Stimulated activated CD4-positive, alpha-beta T cell treated with anti-CD3 and anti-CD28 coated beads, Interleukin-4, amount 100 ng/mL, for 48 hours (primary cell): ENCODE data around the gene GLCE.
"Not testable (repeated sequence)": the region's sequence is repeated elsewhere in the genome, so short reads cannot be mapped to it uniquely, and the experiment has no call there.

Experiments
- DNase-seq, 2 donors: peaks; one replicate each; pipeline ENCODE4 v3.0.0-alpha.2; 2020; ENCODE audit warnings: low read depth in 2 of 2

The GLCE gene

GRCh38 chr15:69298697-69299441 lies 138.4 kb downstream of the GLCE start, which contains the start of gene PAQR5:
Gene PAQR5, plus strand, starts transcription at chr15:69298912. Its CDS starts 61,169 bp downstream, at chr15:69360081.
- DNase-seq = peak in 1 of 2 donors; percentile 8

- DNase-seq = no peak
These were observed 139.0 kb downstream of the GLCE start for GRCh38 chr15:69299451-69299886.

GRCh38 chr15:69299943-69300588 lies 139.6 kb downstream of the GLCE start:
- DNase-seq = no peak

GRCh38 chr15:69301101-69301500 lies 140.7 kb downstream of the GLCE start:
- not testable (repeated sequence) for DNase-seq

GRCh38 chr15:69302087-69302486 lies 141.7 kb downstream of the GLCE start:
- not testable (repeated sequence) for DNase-seq

- DNase-seq = no peak
These were observed 142.5 kb downstream of the GLCE start for GRCh38 chr15:69302929-69303328.

- DNase-seq = no peak
These were observed 143.1 kb downstream of the GLCE start for GRCh38 chr15:69303337-69304181.

GRCh38 chr15:69304182-69304545 lies 143.7 kb downstream of the GLCE start:
- no peak for DNase-seq

GRCh38 chr15:69305204-69305931 lies 144.9 kb downstream of the GLCE start:
- no peak for DNase-seq

GRCh38 chr15:69305933-69306568 lies 145.6 kb downstream of the GLCE start:
- DNase-seq = no peak

GRCh38 chr15:69307939-69308338 lies 147.5 kb downstream of the GLCE start:
- no peak for DNase-seq

GRCh38 chr15:69308949-69309348 lies 148.5 kb downstream of the GLCE start:
- DNase-seq = no peak

- no peak for DNase-seq
These were observed 150.9 kb downstream of the GLCE start for GRCh38 chr15:69311319-69311721.

- no peak for DNase-seq
These were observed 153.1 kb downstream of the GLCE start for GRCh38 chr15:69313432-69314000.

- DNase-seq = no peak
These were observed 153.7 kb downstream of the GLCE start for GRCh38 chr15:69314131-69314530.

- DNase-seq = no peak
These were observed 154.3 kb downstream of the GLCE start for GRCh38 chr15:69314736-69315135.

GRCh38 chr15:69315402-69316110 lies 155.1 kb downstream of the GLCE start:
- DNase-seq = no peak

- DNase-seq = no peak
These were observed 155.9 kb downstream of the GLCE start for GRCh38 chr15:69316291-69316690.

- DNase-seq = no peak
These were observed 157.0 kb downstream of the GLCE start for GRCh38 chr15:69317392-69317841.

- no peak for DNase-seq
These were observed 157.6 kb downstream of the GLCE start for GRCh38 chr15:69318033-69318432.
